GM21528 (cell line): Measurements from ENCODE around the gene COG6.

Experiments
- ATAC-seq: cut with Tn5 transposase; IDR thresholded peaks from one replicate; pipeline ENCODE4 v1.9.1; 2021; ENCODE audit warnings: mild to moderate bottlenecking, moderate library complexity; ENCODE audit not compliant: unreplicated experiment, low FRiP score

COG6 gene

DNA sequence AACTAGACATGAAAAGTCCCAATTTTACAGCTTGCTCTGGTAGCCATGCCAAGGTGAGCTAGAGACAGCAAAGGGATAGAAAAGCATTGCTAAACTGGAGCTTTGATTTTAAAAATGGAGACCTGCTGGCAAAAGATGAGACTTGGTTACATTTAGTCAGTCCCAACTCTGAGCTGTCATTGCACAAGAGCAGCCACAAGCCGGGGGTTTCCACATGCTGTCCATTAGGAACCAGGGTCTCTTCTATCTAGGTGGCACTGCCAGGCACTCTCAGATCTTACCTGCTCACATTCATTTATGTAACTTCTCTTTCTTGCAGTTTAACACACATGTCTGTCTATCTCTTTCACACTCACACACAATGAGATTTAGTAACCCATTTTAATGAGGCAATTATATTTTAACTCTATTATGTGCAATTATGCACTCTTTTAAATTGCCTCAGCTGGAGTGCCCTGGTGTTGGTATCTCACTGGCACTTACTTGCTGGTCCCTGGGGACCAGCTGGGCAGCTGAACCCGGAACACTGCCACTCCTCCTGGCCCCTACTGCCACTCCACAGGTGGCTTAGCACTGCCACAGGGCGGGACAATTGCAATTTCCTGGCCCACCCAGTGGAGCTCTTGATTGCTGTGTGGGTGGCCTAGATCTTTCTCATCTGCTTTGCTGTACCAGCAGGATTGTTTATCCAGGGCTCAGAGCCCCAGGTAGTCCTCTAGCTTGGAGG is 112.5 kb downstream of the COG6 start:
- ATAC-seq, result no peak

DNA sequence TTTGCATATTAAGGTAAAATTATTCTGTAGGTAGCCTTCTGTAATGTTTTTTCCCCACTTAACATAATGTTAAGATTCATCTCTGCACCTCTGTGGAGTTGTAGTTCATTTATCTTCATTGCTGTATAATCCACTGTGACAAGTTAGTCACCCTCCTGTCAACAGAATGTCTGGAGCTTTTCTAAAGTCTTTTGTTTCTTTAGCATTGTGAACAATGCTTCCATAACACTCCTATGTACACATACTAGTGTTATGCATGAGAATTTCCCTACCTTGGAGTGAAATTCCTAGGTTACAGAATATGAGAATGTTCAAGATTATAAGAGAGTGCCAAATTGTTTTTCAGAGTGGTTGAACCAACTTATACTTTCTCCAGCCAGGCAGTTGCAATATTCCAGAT is 113.5 kb downstream of the COG6 start:
- no peak for ATAC-seq

DNA sequence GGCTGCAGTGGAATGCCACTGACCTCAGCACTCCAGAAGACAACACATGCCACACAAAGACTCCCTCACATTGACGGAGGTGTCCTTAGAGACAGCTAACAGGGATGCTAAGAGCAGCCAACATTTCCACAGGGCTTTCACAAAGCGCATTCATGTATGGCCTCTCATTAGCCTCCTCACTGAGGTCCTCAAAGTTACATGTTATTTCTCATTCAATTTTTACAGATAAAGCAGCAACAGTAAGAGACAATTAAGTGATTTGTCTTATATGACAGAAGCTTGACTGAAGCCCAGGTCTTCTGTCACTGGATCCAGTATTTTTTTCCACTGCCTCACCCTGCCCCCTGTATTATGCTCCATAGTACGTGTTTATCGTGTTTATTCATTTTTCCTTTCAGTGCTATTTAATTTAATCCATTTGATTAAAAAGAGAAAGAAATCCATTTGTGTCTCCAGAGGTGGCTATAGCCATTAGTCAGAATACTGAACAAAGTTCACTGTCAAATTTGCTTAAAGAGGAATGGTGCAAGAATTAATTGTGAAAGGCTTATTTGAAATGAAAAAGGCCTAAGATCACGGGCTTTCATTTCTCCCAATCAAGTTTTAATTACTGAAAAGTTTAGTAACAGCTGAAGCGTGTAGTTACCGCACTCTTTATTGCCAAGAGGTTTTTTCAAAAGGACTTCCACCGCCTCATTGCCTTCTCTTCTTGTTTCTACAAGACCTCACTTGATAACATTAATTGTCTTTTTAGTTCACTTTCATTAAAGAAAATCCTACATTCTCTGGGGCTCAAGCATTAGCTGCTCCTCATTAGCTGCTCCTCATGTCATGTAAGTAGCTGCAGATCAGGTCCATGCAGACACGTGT is 115.0 kb downstream of the COG6 start:
- no peak for ATAC-seq

DNA sequence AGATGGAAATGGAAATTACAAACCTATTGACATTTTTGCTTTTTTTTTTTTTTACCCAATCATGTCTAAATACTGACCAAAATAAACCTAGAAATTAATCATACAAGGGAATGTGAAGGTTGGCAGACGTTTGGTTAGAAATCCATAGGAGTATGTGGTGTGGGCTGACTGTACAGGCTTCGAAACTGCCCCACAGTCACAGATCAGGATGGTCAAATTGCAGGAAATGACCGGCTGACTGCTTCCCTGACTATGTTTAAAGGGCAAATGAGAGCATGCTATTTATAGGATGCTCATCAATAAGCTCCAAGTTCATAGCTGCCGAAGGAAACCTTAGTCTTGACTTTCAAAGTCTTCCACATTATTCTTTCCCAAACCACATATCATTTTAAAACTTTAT is 118.4 kb downstream of the COG6 start:
- no peak for ATAC-seq

GRCh38 chr13:39776439-39776838 is 121.0 kb downstream of the COG6 start:
- ATAC-seq, result no peak

- no peak for ATAC-seq
Measured at GRCh38 chr13:39777021-39777420, 121.6 kb downstream of the COG6 start.

GRCh38 chr13:39777527-39778061 is 122.1 kb downstream of the COG6 start:
- ATAC-seq, result no peak

DNA sequence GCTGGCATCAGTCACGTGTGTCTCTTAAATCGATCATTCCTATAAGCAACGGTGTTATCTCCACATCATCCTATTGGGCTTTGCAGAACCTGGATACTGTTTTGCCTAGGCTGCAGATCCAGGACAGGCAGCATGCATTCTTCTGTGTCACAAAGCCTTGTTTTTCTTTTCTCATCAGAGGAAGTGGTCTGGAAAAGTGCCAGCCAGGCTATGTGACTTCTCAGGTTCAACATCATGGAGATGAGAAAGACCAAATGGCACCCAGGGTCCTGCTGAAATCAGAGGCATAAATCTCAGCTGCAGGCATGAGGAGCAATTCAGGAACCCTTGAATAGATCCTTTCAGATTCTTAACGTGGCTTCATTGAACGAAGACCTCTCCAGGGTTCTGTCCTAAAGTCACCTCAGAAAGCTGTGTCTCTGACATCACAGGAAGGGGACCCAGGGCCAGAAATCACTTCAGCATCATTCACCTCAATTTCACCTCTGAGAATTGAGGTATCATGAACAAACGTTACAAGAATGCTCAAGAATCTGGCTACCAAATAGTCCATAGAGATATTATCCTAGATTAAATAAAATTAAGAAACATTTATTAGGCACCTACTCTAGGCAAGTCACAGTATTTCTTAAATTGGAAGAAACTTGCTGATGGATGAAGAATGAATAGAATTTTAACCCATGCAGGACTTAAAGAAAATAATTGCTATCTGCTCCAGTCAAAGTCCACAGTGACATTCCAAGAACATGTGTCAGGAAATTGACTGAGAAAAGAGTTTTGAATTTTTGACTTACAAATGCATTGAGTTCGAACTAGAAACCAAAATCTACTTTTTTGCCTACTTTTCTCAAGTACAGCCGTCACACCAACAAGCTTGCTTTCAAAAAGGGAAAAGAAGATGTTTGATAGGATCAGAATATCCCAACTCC is 124.1 kb downstream of the COG6 start:
- no peak for ATAC-seq

DNA sequence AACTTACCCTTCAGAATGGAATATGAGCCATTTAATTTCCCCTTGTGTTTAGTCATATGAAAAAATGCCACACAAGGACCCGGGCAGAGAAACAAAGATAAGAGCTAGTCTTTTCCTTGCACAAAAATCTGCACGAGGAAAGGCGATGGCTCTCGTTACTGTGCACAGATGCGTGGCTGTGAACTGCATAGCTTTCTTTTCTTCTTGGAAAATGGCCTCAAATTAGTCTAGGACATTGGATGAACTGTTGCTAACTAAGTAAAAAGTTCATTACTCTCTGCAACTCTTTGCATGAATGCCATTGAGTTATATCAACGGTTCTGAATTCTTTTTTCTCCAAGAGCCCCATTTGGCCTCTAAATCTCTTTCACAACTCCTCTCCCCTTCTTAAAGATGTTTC is 125.2 kb downstream of the COG6 start:
- no peak for ATAC-seq

GRCh38 chr13:39781381-39781780 is 125.9 kb downstream of the COG6 start:
- no peak for ATAC-seq

DNA sequence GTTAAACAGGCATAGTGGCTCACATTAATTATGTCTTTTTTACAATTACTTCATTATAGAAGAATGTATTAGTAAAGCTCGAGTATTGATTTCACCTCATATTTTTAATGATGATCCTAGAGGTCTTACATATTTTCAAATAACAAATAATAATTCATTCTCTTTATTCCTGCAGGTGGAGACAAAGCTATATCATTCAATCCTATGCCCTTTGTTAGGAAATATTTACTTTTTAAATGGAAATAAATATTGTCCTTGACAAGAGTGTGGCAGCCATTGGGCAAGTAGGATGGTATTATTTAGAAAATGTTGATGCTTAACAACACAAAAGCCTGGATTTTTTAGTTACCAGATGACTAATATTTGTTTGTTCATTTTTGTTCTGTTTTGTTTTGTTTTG is 127.6 kb downstream of the COG6 start:
- ATAC-seq, result no peak

DNA sequence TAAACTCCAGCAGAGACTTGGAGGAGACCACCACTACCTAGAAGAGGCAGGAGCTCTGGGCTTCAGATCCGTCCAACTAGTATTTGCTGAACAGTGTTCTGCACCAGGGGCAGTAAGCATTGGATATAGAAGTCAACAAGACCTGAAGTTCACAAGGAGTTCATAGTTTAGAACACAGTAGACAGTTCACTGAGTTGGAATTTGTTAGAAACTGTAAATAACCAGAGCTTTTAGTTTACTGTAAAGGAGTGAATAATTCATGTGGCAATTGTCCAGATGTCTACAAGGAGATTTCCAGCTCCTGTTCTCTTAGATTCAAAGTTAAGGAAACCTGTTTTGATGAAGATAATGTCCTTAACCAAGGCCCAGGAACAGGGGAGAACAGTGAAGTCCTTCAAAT is 128.9 kb downstream of the COG6 start:
- ATAC-seq, result no peak

DNA sequence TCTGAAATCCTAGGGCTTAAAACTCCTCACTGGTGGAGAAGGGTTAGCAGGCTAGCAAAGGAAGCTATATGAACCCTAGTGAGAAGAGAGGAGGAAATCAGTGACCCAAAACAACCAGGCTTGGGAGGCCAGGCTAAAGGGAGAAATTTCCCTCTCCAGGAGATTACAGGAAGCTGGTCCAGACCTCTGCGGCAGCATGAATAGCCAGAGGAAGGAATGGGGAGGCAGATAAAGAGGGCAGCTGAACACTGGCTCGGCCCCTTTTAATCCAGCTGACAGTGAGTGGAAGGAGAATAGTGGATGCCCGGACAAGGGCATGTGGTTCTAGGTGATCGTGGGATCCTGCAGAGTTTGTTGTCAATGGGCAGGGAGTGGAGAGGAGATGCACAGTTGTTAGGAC is 130.6 kb downstream of the COG6 start:
- ATAC-seq, result no peak

DNA sequence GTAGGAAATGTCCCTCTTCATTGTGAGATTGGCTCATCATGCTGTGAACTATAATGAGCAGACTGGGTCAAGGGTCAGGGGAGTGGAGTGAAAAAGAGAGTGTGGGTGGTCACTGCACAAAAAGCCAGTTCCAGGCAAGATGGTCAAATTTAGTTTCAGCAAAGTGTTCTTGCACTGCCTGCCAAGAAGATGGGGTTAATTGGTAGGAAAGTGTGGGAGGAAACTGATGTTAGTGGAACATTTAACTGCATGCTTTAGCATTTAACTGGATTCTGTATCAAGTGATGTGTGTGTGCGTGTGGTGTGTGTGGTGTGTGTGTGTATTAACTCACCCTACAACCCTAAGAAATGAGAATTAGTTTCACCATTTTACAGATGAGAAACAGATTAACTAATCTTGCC is 131.6 kb downstream of the COG6 start:
- no peak for ATAC-seq

GRCh38 chr13:39788102-39788501 is 132.6 kb downstream of the COG6 start:
- ATAC-seq, result no peak

- ATAC-seq, result no peak
Measured at GRCh38 chr13:39789451-39789850, 134.0 kb downstream of the COG6 start.
